Smooth muscle cell (in vitro differentiated cells): ENCODE measurements around the gene TMC1. TPM values are rescaled to one million over a fixed set of nuclear protein-coding genes. Genes with fewer than 3 reads are reported as not detected.

Experiments used
- DNase-seq: peaks from one replicate; lab custom pipeline; 2025; ENCODE audit not compliant: unreplicated experiment; lab: John Stamatoyannopoulos, UW
- H2AFZ ChIP-seq: fragments of 200-600 bp; sonication (generic); 2 replicates; pipeline ENCODE4 v1.6.0; 2016; ENCODE audit warnings: antibody characterized with exemption, low read depth, mild to moderate bottlenecking
- H3F3A ChIP-seq: fragments of 200-600 bp; sonication (generic); 2 replicates; pipeline ENCODE4 v1.6.0; 2017; ENCODE audit warnings: antibody characterized with exemption, low read depth
- H3K27ac ChIP-seq: fragments of 200-600 bp; sonication (generic); 2 replicates; pipeline ENCODE4 v1.5.1; 2016; ENCODE audit warnings: low read depth, mild to moderate bottlenecking
- H3K27me3 ChIP-seq: fragments of 200-600 bp; sonication (generic); 2 replicates; pipeline ENCODE4 v1.6.1; 2016; ENCODE audit warnings: low read depth, mild to moderate bottlenecking
- H3K36me3 ChIP-seq: fragments of 200-600 bp; sonication (generic); 2 replicates; pipeline ENCODE4 v1.5.1; 2016; ENCODE audit warnings: low read depth
- H3K4me1 ChIP-seq: fragments of 200-600 bp; sonication (generic); 2 replicates; pipeline ENCODE4 v1.5.1; 2016; ENCODE audit warnings: low read depth
- H3K4me2 ChIP-seq: fragments of 200-600 bp; sonication (generic); 2 replicates; pipeline ENCODE4 v1.6.0; 2016; ENCODE audit warnings: mild to moderate bottlenecking
- H3K4me3 ChIP-seq: fragments of 200-600 bp; sonication (generic); 2 replicates; pipeline ENCODE4 v1.5.1; 2016; ENCODE audit warnings: mild to moderate bottlenecking
- H3K79me2 ChIP-seq: fragments of 200-600 bp; sonication (generic); 2 replicates; pipeline ENCODE4 v1.6.0; 2016; ENCODE audit warnings: low read depth, mild to moderate bottlenecking
- H3K9ac ChIP-seq: fragments of 200-600 bp; sonication (generic); 2 replicates; pipeline ENCODE4 v1.6.0; 2016; ENCODE audit warnings: low read depth
- H3K9me3 ChIP-seq: fragments of 200-600 bp; sonication (generic); replicated peaks from 2 replicates; pipeline ENCODE4 v1.5.1; 2016; ENCODE audit warnings: low read depth
- H4K20me1 ChIP-seq: fragments of 200-600 bp; sonication (generic); 2 replicates; pipeline ENCODE4 v1.6.0; 2016; ENCODE audit warnings: low read depth
- WGBS: methylation state at CpG from one replicate; pipeline ENCODE4 v1.1.7; 2016; ENCODE audit warnings: low lambda C conversion rate; 5-methylcytosine and 5-hydroxymethylcytosine counted together
- polyA plus RNA-seq: library from polyadenylated mRNA; unstranded; fragments of >200 nt; fragmentation: Nextera tagmentation; extraction: Ambion mirVana; gene quantifications from 2 replicates; pipeline ENCODE4 v1.2.1, GENCODE V29; 2016
- total RNA-seq: library from RNA; depleted of rRNA; stranded (reverse); fragments of >200 nt; gene quantifications from 2 replicates; pipeline ENCODE4 v1.2.3, GENCODE V29; 2014
- TF ChIP-seq, protein P1 (sequence below): fragments of 200-600 bp; sonication (generic); IDR thresholded peaks from 2 replicates; pipeline ENCODE4 v1.5.1; 2017; ENCODE audit warnings: borderline replicate concordance, mild to moderate bottlenecking, antibody characterized with exemption; ENCODE audit not compliant: insufficient read depth, poor library complexity, severe bottlenecking

TMC1 gene
- total and polyA plus RNA-seq, 2 experiments from 2014 or later = not detected

DNA sequence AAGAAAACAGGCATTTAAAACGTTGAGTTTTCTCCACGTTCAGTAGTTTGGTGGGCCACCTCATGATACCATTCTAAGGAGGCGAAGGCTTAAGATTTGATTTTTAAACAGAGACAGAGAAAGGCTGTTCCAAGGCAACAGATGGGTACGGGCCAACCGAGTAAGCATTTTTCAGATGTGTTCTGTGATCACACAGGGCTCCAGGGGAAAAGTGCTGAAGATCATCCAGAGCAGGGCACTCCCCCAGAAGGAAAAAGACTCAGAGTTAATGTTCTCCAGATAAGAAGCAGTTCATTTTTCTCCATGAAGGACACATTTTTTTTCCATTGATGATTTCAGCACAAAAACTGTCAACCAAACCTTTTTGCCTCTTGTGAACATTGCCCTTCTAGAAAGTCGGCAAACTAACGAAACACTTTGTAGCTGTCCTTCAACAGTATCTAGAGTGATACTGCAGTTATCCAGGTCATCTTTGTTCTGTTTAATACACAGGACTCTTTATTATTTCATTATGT, 292.7 kb downstream of the TMC1 start:
- no peaks in the 10 kb centered on the region for H3F3A ChIP-seq
- H4K20me1 ChIP-seq = no peaks in the 10 kb centered on the region
- no peaks in the 10 kb centered on the region for H3K4me1 ChIP-seq
- no peak overlapping the region for H3K9ac ChIP-seq
- no peak overlapping the region for H3K27ac ChIP-seq
- no peak for DNase-seq
- H3K36me3 ChIP-seq = no peaks in the 10 kb centered on the region
- no peaks in the 10 kb centered on the region for H3K27me3 ChIP-seq
- TF ChIP-seq, protein P1, sequence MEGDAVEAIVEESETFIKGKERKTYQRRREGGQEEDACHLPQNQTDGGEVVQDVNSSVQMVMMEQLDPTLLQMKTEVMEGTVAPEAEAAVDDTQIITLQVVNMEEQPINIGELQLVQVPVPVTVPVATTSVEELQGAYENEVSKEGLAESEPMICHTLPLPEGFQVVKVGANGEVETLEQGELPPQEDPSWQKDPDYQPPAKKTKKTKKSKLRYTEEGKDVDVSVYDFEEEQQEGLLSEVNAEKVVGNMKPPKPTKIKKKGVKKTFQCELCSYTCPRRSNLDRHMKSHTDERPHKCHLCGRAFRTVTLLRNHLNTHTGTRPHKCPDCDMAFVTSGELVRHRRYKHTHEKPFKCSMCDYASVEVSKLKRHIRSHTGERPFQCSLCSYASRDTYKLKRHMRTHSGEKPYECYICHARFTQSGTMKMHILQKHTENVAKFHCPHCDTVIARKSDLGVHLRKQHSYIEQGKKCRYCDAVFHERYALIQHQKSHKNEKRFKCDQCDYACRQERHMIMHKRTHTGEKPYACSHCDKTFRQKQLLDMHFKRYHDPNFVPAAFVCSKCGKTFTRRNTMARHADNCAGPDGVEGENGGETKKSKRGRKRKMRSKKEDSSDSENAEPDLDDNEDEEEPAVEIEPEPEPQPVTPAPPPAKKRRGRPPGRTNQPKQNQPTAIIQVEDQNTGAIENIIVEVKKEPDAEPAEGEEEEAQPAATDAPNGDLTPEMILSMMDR = no peak
- no peaks in the 10 kb centered on the region for H3K9me3 ChIP-seq
- no peaks in the 10 kb centered on the region for H3K79me2 ChIP-seq
- H3K4me2 ChIP-seq = no peak overlapping the region
- 93% methylated on average over 7 of the region's 7 CpGs for WGBS
- no peak overlapping the region for H3K4me3 ChIP-seq
- no peak overlapping the region for H2AFZ ChIP-seq

DNA sequence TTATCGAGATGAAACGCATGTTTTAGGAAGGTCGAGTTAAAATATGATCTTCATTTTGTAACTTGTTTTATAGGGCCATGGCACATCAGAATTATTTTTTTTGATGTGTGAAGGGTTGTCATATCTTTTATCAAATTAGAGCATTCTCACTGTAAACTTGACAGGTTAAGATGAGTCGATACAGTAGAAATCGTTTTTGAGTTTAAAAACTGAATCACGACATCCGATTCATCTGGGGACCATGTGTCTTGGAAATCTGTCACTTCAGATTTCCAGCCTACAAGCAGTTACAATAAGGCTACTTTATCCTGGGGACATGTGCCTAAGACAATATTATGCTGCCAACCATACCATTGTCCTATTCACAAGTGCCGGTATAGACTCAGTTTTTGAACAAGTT, 295.3 kb downstream of the TMC1 start:
- DNase-seq = no peak
- H4K20me1 ChIP-seq = no peaks in the 10 kb centered on the region
- TF ChIP-seq, protein P1 = no peak
- no peaks in the 10 kb centered on the region for H3F3A ChIP-seq
- no peaks in the 10 kb centered on the region for H3K36me3 ChIP-seq
- no peak overlapping the region for H3K27ac ChIP-seq
- no peaks in the 10 kb centered on the region for H3K4me1 ChIP-seq
- H2AFZ ChIP-seq = no peak overlapping the region
- no peak overlapping the region for H3K4me3 ChIP-seq
- H3K4me2 ChIP-seq = no peak overlapping the region
- no peak overlapping the region for H3K9ac ChIP-seq
- H3K27me3 ChIP-seq = no peaks in the 10 kb centered on the region
- no peaks in the 10 kb centered on the region for H3K79me2 ChIP-seq
- no peaks in the 10 kb centered on the region for H3K9me3 ChIP-seq
- WGBS = 95% methylated on average over 8 of the region's 8 CpGs

DNA sequence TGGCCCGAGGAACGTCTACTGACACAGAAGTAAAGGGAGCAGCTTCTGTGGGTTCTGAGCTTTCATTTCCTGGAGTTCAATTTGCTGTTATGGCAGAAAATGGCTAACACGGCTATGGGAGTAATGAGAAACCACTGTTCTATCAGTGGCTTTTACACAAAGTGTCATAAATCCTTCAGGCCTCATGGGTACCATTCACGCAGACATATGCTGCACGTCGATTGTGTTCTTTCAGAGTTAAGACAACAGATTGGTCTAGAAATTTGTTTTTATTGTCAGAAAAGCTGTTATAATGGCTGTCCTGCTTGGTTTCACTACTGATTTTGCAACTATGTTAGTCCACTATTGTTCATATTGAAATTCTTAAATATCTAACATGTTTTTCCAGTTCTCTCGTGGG, 296.0 kb downstream of the TMC1 start:
- 86% methylated on average over 7 of the region's 7 CpGs for WGBS
- no peak overlapping the region for H2AFZ ChIP-seq
- TF ChIP-seq, protein P1 = no peak
- no peaks in the 10 kb centered on the region for H3K36me3 ChIP-seq
- no peaks in the 10 kb centered on the region for H3K27me3 ChIP-seq
- H3K9me3 ChIP-seq = no peaks in the 10 kb centered on the region
- no peak overlapping the region for H3K9ac ChIP-seq
- H3K4me3 ChIP-seq = no peak overlapping the region
- no peak overlapping the region for H3K27ac ChIP-seq
- H4K20me1 ChIP-seq = no peaks in the 10 kb centered on the region
- H3F3A ChIP-seq = no peaks in the 10 kb centered on the region
- DNase-seq = no peak
- no peaks in the 10 kb centered on the region for H3K79me2 ChIP-seq
- H3K4me2 ChIP-seq = no peak overlapping the region
- no peaks in the 10 kb centered on the region for H3K4me1 ChIP-seq

DNA sequence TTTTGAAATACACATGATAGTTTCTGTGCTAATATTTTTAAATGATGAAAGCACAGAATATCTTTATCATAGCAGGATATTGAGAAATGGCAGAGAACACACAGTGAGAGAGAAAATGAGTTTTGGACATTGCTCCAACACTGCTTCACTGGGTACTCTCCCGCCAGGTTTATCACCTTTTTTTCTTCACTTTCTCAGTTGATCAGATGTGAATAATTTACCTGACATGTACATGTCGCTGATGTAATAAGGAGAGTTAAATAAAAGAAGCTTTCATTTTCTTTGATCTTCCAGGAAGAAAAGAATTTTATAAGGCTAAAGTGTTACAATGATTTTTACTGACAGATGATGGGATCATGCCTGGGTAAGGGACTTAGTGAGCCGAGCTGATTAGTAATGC, 297.0 kb downstream of the TMC1 start:
- no peak overlapping the region for H3K9ac ChIP-seq
- H2AFZ ChIP-seq = no peak overlapping the region
- H4K20me1 ChIP-seq = no peaks in the 10 kb centered on the region
- no peak overlapping the region for H3K27ac ChIP-seq
- 94% methylated on average over 3 of the region's 3 CpGs for WGBS
- H3K4me2 ChIP-seq = no peak overlapping the region
- peaks cover 3% of the 10 kb centered on the region for H3K4me1 ChIP-seq
- no peaks in the 10 kb centered on the region for H3K36me3 ChIP-seq
- H3F3A ChIP-seq = no peaks in the 10 kb centered on the region
- H3K9me3 ChIP-seq = no peaks in the 10 kb centered on the region
- no peak overlapping the region for H3K4me3 ChIP-seq
- no peaks in the 10 kb centered on the region for H3K79me2 ChIP-seq
- no peak for DNase-seq
- TF ChIP-seq, protein P1 = no peak
- no peaks in the 10 kb centered on the region for H3K27me3 ChIP-seq
